ENCODE measurements around the gene ABCC6.

DNA sequence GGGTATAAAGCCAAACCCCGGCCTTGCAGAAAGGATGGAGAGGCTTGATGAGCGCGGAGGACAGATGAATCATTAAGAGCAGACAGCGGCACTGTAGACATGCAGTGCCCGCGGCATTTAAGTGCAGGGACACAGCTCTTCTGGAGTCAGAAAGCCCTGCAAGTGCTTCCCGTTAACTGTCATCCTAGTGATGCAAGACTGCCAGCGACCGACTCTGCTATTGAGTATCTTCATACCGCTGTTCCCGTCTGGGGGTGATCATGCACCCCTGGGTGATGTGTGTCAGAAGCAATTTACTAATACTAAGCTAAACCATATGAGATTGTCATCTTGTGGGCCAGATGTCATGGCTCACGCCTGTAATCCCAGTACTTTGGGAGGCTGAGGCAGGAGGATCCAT is 101.0 kb downstream of the ABCC6 start:
- TF ChIP-seq CTCF (IDR thresholded peaks at IDR 0.05) (no peak), POLR2A (IDR thresholded peaks at IDR 0.05) (no peak), EP300 (IDR thresholded peaks at IDR 0.05) (no peak)

Measured in ovary (tissue), 3 donors.